ENCODE data around the gene COL2A1.

The COL2A1 gene

GRCh38 chr12:47985596-47986290, 18.5 kb downstream of the COL2A1 start:
- Histone ChIP-seq H3K27me3 (replicated peaks; ENCODE audit: control insufficient read depth, insufficient read depth, low read length, poor library complexity, severe bottlenecking) (no peaks in the 10 kb centered on the region), H3K27ac (ENCODE audit: insufficient read depth, low read length, poor library complexity, severe bottlenecking) (no peak overlapping the region), H3K36me3 (ENCODE audit: control insufficient read depth, insufficient read depth, low read length) (no peaks in the 10 kb centered on the region), H3K4me1 (ENCODE audit: control insufficient read depth, insufficient read depth, low read length, poor library complexity, severe bottlenecking) (peaks cover 14% of the 10 kb centered on the region), H3K9me3 (ENCODE audit: control insufficient read depth, low read length) (no peaks in the 10 kb centered on the region), H3K4me3 (ENCODE audit: insufficient read depth, low read depth, low read length, poor library complexity, severe bottlenecking) (no peak overlapping the region)
- DNase-seq: no peak

GRCh38 chr12:47984331-47984801, 19.9 kb downstream of the COL2A1 start:
- no peak for DNase-seq
- Histone ChIP-seq H3K4me3 (ENCODE audit: insufficient read depth, low read depth, low read length, poor library complexity, severe bottlenecking) (no peak overlapping the region), H3K4me1 (ENCODE audit: control insufficient read depth, insufficient read depth, low read length, poor library complexity, severe bottlenecking) (peaks cover under 1% of the 10 kb centered on the region), H3K27me3 (replicated peaks; ENCODE audit: control insufficient read depth, insufficient read depth, low read length, poor library complexity, severe bottlenecking) (no peaks in the 10 kb centered on the region), H3K9me3 (ENCODE audit: control insufficient read depth, low read length) (no peaks in the 10 kb centered on the region), H3K36me3 (ENCODE audit: control insufficient read depth, insufficient read depth, low read length) (no peaks in the 10 kb centered on the region), H3K27ac (ENCODE audit: insufficient read depth, low read length, poor library complexity, severe bottlenecking) (no peak overlapping the region)

DNA sequence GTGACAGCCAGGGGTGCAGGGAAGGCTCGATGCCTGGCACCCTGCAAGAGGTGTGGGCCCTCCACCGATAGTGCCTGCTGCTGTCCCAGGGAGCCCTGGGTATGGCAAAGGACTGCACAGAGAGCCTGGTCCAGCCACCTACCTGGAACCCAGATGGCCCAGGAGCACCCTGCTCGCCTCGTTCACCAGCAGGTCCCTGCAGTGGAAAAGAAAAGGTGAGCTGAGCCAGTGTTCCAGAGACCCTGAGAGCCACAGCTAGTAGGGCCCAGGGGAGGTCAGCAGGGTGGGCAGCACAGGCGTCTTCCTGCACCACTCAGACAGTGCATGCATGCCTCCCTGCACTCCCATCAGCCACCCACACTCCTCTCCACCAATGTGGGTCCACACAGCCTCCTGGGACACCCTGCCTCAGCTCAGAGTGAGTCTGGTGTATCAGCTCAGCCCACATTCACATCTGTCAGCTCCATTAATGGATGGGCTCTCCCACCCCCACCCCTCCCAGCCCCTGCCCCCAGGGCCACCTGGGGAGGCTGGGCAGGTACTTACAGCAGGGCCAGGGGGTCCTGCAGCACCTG, 20.6 kb downstream of the COL2A1 start:
- H3K27ac ChIP-seq (ENCODE audit: insufficient read depth, low read length, poor library complexity, severe bottlenecking): no peak overlapping the region
- no peaks in the 10 kb centered on the region for H3K9me3 ChIP-seq (ENCODE audit: control insufficient read depth, low read length)
- no peaks in the 10 kb centered on the region for H3K36me3 ChIP-seq (ENCODE audit: control insufficient read depth, insufficient read depth, low read length)
- H3K27me3 ChIP-seq (replicated peaks; ENCODE audit: control insufficient read depth, insufficient read depth, low read length, poor library complexity, severe bottlenecking): no peaks in the 10 kb centered on the region
- no peaks in the 10 kb centered on the region for H3K4me1 ChIP-seq (ENCODE audit: control insufficient read depth, insufficient read depth, low read length, poor library complexity, severe bottlenecking)
- no peak overlapping the region for H3K4me3 ChIP-seq (ENCODE audit: insufficient read depth, low read depth, low read length, poor library complexity, severe bottlenecking)
- no peak for DNase-seq

DNA sequence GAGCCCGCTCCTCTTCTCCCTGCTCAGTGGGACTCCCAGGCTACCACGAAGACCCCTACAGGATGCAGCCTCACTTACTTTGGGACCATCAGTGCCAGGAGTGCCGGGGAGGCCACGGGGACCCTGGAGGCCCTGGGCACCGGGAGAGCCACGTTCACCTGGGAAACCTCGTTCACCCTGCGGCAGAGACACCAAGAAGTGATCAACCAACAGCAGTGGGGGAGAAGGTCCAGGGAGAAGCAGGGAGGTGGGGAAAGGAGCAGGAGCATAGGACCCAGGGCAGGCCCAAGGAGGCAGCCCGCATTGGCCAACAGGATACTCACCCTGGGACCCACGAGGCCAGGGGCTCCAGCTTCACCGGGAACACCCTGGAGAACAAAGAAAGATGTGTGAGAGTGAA, 21.5 kb downstream of the COL2A1 start:
- Histone ChIP-seq H3K9me3 (ENCODE audit: control insufficient read depth, low read length) (no peaks in the 10 kb centered on the region), H3K27ac (ENCODE audit: insufficient read depth, low read length, poor library complexity, severe bottlenecking) (no peak overlapping the region), H3K27me3 (replicated peaks; ENCODE audit: control insufficient read depth, insufficient read depth, low read length, poor library complexity, severe bottlenecking) (no peaks in the 10 kb centered on the region), H3K4me1 (ENCODE audit: control insufficient read depth, insufficient read depth, low read length, poor library complexity, severe bottlenecking) (no peaks in the 10 kb centered on the region), H3K4me3 (ENCODE audit: insufficient read depth, low read depth, low read length, poor library complexity, severe bottlenecking) (no peak overlapping the region), H3K36me3 (ENCODE audit: control insufficient read depth, insufficient read depth, low read length) (no peaks in the 10 kb centered on the region)
- no peak for DNase-seq

GRCh38 chr12:47982311-47982710, 22.0 kb downstream of the COL2A1 start:
- Histone ChIP-seq H3K36me3 (ENCODE audit: control insufficient read depth, insufficient read depth, low read length) (no peaks in the 10 kb centered on the region), H3K4me1 (ENCODE audit: control insufficient read depth, insufficient read depth, low read length, poor library complexity, severe bottlenecking) (no peaks in the 10 kb centered on the region), H3K27ac (ENCODE audit: insufficient read depth, low read length, poor library complexity, severe bottlenecking) (no peak overlapping the region), H3K27me3 (replicated peaks; ENCODE audit: control insufficient read depth, insufficient read depth, low read length, poor library complexity, severe bottlenecking) (no peaks in the 10 kb centered on the region), H3K9me3 (ENCODE audit: control insufficient read depth, low read length) (no peaks in the 10 kb centered on the region), H3K4me3 (ENCODE audit: insufficient read depth, low read depth, low read length, poor library complexity, severe bottlenecking) (no peak overlapping the region)
- DNase-seq: no peak

GRCh38 chr12:47981496-47982260, 22.6 kb downstream of the COL2A1 start:
- no peaks in the 10 kb centered on the region for H3K27me3 ChIP-seq (replicated peaks; ENCODE audit: control insufficient read depth, insufficient read depth, low read length, poor library complexity, severe bottlenecking)

GRCh38 chr12:47980779-47981495, 23.3 kb downstream of the COL2A1 start:
- Histone ChIP-seq H3K27me3 (replicated peaks; ENCODE audit: control insufficient read depth, insufficient read depth, low read length, poor library complexity, severe bottlenecking) (no peaks in the 10 kb centered on the region), H3K4me1 (ENCODE audit: control insufficient read depth, insufficient read depth, low read length, poor library complexity, severe bottlenecking) (no peaks in the 10 kb centered on the region), H3K27ac (ENCODE audit: insufficient read depth, low read length, poor library complexity, severe bottlenecking) (no peak overlapping the region), H3K9me3 (ENCODE audit: control insufficient read depth, low read length) (no peaks in the 10 kb centered on the region), H3K36me3 (ENCODE audit: control insufficient read depth, insufficient read depth, low read length) (no peaks in the 10 kb centered on the region), H3K4me3 (ENCODE audit: insufficient read depth, low read depth, low read length, poor library complexity, severe bottlenecking) (no peak overlapping the region)
- no peak for DNase-seq

More at GRCh38 chr12:47981496-47982260, 22.6 kb downstream of the COL2A1 start:
- Histone ChIP-seq H3K27ac (ENCODE audit: insufficient read depth, low read length, poor library complexity, severe bottlenecking) (no peak overlapping the region), H3K9me3 (ENCODE audit: control insufficient read depth, low read length) (no peaks in the 10 kb centered on the region), H3K36me3 (ENCODE audit: control insufficient read depth, insufficient read depth, low read length) (no peaks in the 10 kb centered on the region), H3K4me3 (ENCODE audit: insufficient read depth, low read depth, low read length, poor library complexity, severe bottlenecking) (no peak overlapping the region), H3K4me1 (ENCODE audit: control insufficient read depth, insufficient read depth, low read length, poor library complexity, severe bottlenecking) (no peaks in the 10 kb centered on the region)
- DNase-seq: no peak

DNA sequence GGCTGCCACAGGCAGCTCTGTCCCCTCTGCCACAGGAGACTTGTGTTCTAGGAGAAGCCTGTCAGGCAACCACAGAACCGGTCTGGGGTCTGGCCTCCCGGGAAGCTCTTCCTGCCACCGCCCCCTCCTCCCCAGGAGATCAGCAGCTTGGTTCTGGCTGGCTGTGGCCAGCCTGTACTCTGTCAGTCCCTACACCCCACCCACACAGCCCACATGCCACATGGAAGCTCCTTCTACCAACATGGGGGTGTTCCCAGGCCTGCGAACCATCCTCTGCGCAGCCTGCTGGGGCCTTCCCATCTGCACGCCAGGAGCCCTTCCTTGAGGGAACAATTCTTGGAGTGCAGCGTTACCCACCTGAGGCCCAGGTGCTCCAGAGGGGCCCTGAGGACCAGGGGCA, 24.1 kb downstream of the COL2A1 start:
- no peak overlapping the region for H3K27ac ChIP-seq (ENCODE audit: insufficient read depth, low read length, poor library complexity, severe bottlenecking)
- no peaks in the 10 kb centered on the region for H3K36me3 ChIP-seq (ENCODE audit: control insufficient read depth, insufficient read depth, low read length)
- H3K4me1 ChIP-seq (ENCODE audit: control insufficient read depth, insufficient read depth, low read length, poor library complexity, severe bottlenecking): no peaks in the 10 kb centered on the region
- H3K9me3 ChIP-seq (ENCODE audit: control insufficient read depth, low read length): no peaks in the 10 kb centered on the region
- no peaks in the 10 kb centered on the region for H3K27me3 ChIP-seq (replicated peaks; ENCODE audit: control insufficient read depth, insufficient read depth, low read length, poor library complexity, severe bottlenecking)
- H3K4me3 ChIP-seq (ENCODE audit: insufficient read depth, low read depth, low read length, poor library complexity, severe bottlenecking): no peak overlapping the region
- no peak for DNase-seq

GRCh38 chr12:47979686-47980085, 24.6 kb downstream of the COL2A1 start:
- H3K4me1 ChIP-seq (ENCODE audit: control insufficient read depth, insufficient read depth, low read length, poor library complexity, severe bottlenecking): no peaks in the 10 kb centered on the region
- H3K4me3 ChIP-seq (ENCODE audit: insufficient read depth, low read depth, low read length, poor library complexity, severe bottlenecking): no peak overlapping the region
- DNase-seq: no peak
- no peaks in the 10 kb centered on the region for H3K9me3 ChIP-seq (ENCODE audit: control insufficient read depth, low read length)
- H3K27ac ChIP-seq (ENCODE audit: insufficient read depth, low read length, poor library complexity, severe bottlenecking): no peak overlapping the region
- no peaks in the 10 kb centered on the region for H3K36me3 ChIP-seq (ENCODE audit: control insufficient read depth, insufficient read depth, low read length)
- H3K27me3 ChIP-seq (replicated peaks; ENCODE audit: control insufficient read depth, insufficient read depth, low read length, poor library complexity, severe bottlenecking): no peaks in the 10 kb centered on the region
